ENCODE results near the gene BRDT. TPM values are rescaled to one million over a fixed set of nuclear protein-coding genes. Genes with fewer than 3 reads are reported as not detected.
"Not testable (repeated sequence)": the region's sequence is repeated elsewhere in the genome, so short reads cannot be mapped to it uniquely, and the experiment has no call there.

BRDT gene
- total RNA-seq, 1 experiment from 2014 or later: 0.31 TPM

GRCh38 chr1:91948097-91948496 lies 1.1 kb upstream of the BRDT start:
- H3K27me3 ChIP-seq (ENCODE audit: control insufficient read depth, insufficient read depth, low read length): no peaks in the 10 kb centered on the region
- H3K4me3 ChIP-seq (ENCODE audit: insufficient read depth, low read depth, low read length): no peak overlapping the region
- H3K36me3 ChIP-seq (replicated peaks; ENCODE audit: control insufficient read depth, insufficient read depth, low read length): no peaks in the 10 kb centered on the region
- no peak for DNase-seq

GRCh38 chr1:91948501-91949355 lies 473 bp upstream of the BRDT start:
- no peaks in the 10 kb centered on the region for H3K27me3 ChIP-seq (ENCODE audit: control insufficient read depth, insufficient read depth, low read length)
- no peaks in the 10 kb centered on the region for H3K36me3 ChIP-seq (replicated peaks; ENCODE audit: control insufficient read depth, insufficient read depth, low read length)
- DNase-seq: peak; percentile 43
- no peak overlapping the region for H3K4me3 ChIP-seq (ENCODE audit: insufficient read depth, low read depth, low read length)

- no peaks in the 10 kb centered on the region for H3K36me3 ChIP-seq (replicated peaks; ENCODE audit: control insufficient read depth, insufficient read depth, low read length)
- no peak overlapping the region for H3K4me3 ChIP-seq (ENCODE audit: insufficient read depth, low read depth, low read length)
- H3K27me3 ChIP-seq (ENCODE audit: control insufficient read depth, insufficient read depth, low read length): no peaks in the 10 kb centered on the region
- no peak for DNase-seq
Observed at GRCh38 chr1:91952187-91952586, 3.0 kb downstream of the BRDT start.

GRCh38 chr1:91958926-91959325 lies 9.7 kb downstream of the BRDT start:
- DNase-seq: no peak
- no peaks in the 10 kb centered on the region for H3K27me3 ChIP-seq (ENCODE audit: control insufficient read depth, insufficient read depth, low read length)
- H3K36me3 ChIP-seq (replicated peaks; ENCODE audit: control insufficient read depth, insufficient read depth, low read length): no peaks in the 10 kb centered on the region
- H3K4me3 ChIP-seq (ENCODE audit: insufficient read depth, low read depth, low read length): no peak overlapping the region

- no peak overlapping the region for H3K4me3 ChIP-seq (ENCODE audit: insufficient read depth, low read depth, low read length)
- H3K27me3 ChIP-seq (ENCODE audit: control insufficient read depth, insufficient read depth, low read length): no peaks in the 10 kb centered on the region; the same call in 1 of the 2 replicates
- DNase-seq: no peak
- H3K36me3 ChIP-seq (replicated peaks; ENCODE audit: control insufficient read depth, insufficient read depth, low read length): no peaks in the 10 kb centered on the region
Observed at GRCh38 chr1:91968334-91968733, 19.1 kb downstream of the BRDT start.

- DNase-seq: no peak
- Histone ChIP-seq H3K4me3 (ENCODE audit: insufficient read depth, low read depth, low read length) (no peak overlapping the region), H3K27me3 (ENCODE audit: control insufficient read depth, insufficient read depth, low read length) (no peaks in the 10 kb centered on the region), H3K36me3 (replicated peaks; ENCODE audit: control insufficient read depth, insufficient read depth, low read length) (no peaks in the 10 kb centered on the region)
Observed at GRCh38 chr1:91979383-91979782, 30.2 kb downstream of the BRDT start.

GRCh38 chr1:91980663-91981062 lies 31.5 kb downstream of the BRDT start:
- Histone ChIP-seq H3K27me3 (ENCODE audit: control insufficient read depth, insufficient read depth, low read length) (no peaks in the 10 kb centered on the region), H3K36me3 (replicated peaks; ENCODE audit: control insufficient read depth, insufficient read depth, low read length) (no peaks in the 10 kb centered on the region), H3K4me3 (ENCODE audit: insufficient read depth, low read depth, low read length) (no peak overlapping the region)
- no peak for DNase-seq

GRCh38 chr1:91981996-91982609 lies 32.9 kb downstream of the BRDT start:
- no peak for DNase-seq
- H3K36me3 ChIP-seq (replicated peaks; ENCODE audit: control insufficient read depth, insufficient read depth, low read length): no peaks in the 10 kb centered on the region
- H3K27me3 ChIP-seq (ENCODE audit: control insufficient read depth, insufficient read depth, low read length): no peaks in the 10 kb centered on the region
- no peak overlapping the region for H3K4me3 ChIP-seq (ENCODE audit: insufficient read depth, low read depth, low read length)

- H3K36me3 ChIP-seq (replicated peaks; ENCODE audit: control insufficient read depth, insufficient read depth, low read length): no peaks in the 10 kb centered on the region
- no peaks in the 10 kb centered on the region for H3K27me3 ChIP-seq (ENCODE audit: control insufficient read depth, insufficient read depth, low read length)
- no peak for DNase-seq
- no peak overlapping the region for H3K4me3 ChIP-seq (ENCODE audit: insufficient read depth, low read depth, low read length)
Observed at GRCh38 chr1:91993256-91993655, 44.1 kb downstream of the BRDT start.

- H3K27me3 ChIP-seq (ENCODE audit: control insufficient read depth, insufficient read depth, low read length): no peaks in the 10 kb centered on the region
- no peak overlapping the region for H3K4me3 ChIP-seq (ENCODE audit: insufficient read depth, low read depth, low read length)
- peak; percentile 35 for DNase-seq
- no peaks in the 10 kb centered on the region for H3K36me3 ChIP-seq (replicated peaks; ENCODE audit: control insufficient read depth, insufficient read depth, low read length)
Observed at GRCh38 chr1:91997607-91998195, 48.5 kb downstream of the BRDT start.

GRCh38 chr1:92004129-92004528 lies 54.9 kb downstream of the BRDT start:
- no peaks in the 10 kb centered on the region for H3K36me3 ChIP-seq (replicated peaks; ENCODE audit: control insufficient read depth, insufficient read depth, low read length)
- no peak overlapping the region for H3K4me3 ChIP-seq (ENCODE audit: insufficient read depth, low read depth, low read length)
- DNase-seq: no peak
- H3K27me3 ChIP-seq (ENCODE audit: control insufficient read depth, insufficient read depth, low read length): no peaks in the 10 kb centered on the region

GRCh38 chr1:92013923-92014322 lies 64.7 kb downstream of the BRDT start:
- Histone ChIP-seq H3K4me3 (ENCODE audit: insufficient read depth, low read depth, low read length) (no peak overlapping the region), H3K27me3 (ENCODE audit: control insufficient read depth, insufficient read depth, low read length) (no peaks in the 10 kb centered on the region), H3K36me3 (replicated peaks; ENCODE audit: control insufficient read depth, insufficient read depth, low read length) (no peaks in the 10 kb centered on the region)
- DNase-seq: no peak

GRCh38 chr1:92016720-92017316 lies 67.6 kb downstream of the BRDT start:
- DNase-seq: no peak
- no peak overlapping the region for H3K4me3 ChIP-seq (ENCODE audit: insufficient read depth, low read depth, low read length)

GRCh38 chr1:92017656-92018055 lies 68.5 kb downstream of the BRDT start:
- Histone ChIP-seq H3K36me3 (replicated peaks; ENCODE audit: control insufficient read depth, insufficient read depth, low read length) (no peaks in the 10 kb centered on the region), H3K4me3 (ENCODE audit: insufficient read depth, low read depth, low read length) (no peak overlapping the region), H3K27me3 (ENCODE audit: control insufficient read depth, insufficient read depth, low read length) (no peaks in the 10 kb centered on the region)
- no peak for DNase-seq

More at GRCh38 chr1:92016720-92017316, 67.6 kb downstream of the BRDT start:
- Histone ChIP-seq H3K27me3 (ENCODE audit: control insufficient read depth, insufficient read depth, low read length) (no peaks in the 10 kb centered on the region), H3K36me3 (replicated peaks; ENCODE audit: control insufficient read depth, insufficient read depth, low read length) (no peaks in the 10 kb centered on the region)

- H3K27me3 ChIP-seq (ENCODE audit: control insufficient read depth, insufficient read depth, low read length): peaks cover 17% of the 10 kb centered on the region
- H3K36me3 ChIP-seq (replicated peaks; ENCODE audit: control insufficient read depth, insufficient read depth, low read length); H3K4me3 ChIP-seq (ENCODE audit: insufficient read depth, low read depth, low read length); DNase-seq: not testable (repeated sequence)
Observed at GRCh38 chr1:92026042-92026441, 76.8 kb downstream of the BRDT start.

Data from H7 (cell line).